ENCODE results near the gene UCK2.

The UCK2 gene

GRCh38 chr1:165915932-165916348 is 88.5 kb downstream of the UCK2 start:
- H3K4me3 ChIP-seq (ENCODE audit: low read depth, low read length): no peak overlapping the region
- no peak for TF ChIP-seq CTCF (IDR thresholded peaks at IDR 0.05; ENCODE audit: low read depth, low read length, missing control alignments)
- in situ Hi-C loops (cut with HindIII; ENCODE audit: low sequenced_read_pairs): no loop called here
- DNase-seq (ENCODE audit: low read depth): no peak

- no peak for DNase-seq (ENCODE audit: low read depth)
- in situ Hi-C loops (cut with HindIII; ENCODE audit: low sequenced_read_pairs): no loop called here
- no peak for TF ChIP-seq CTCF (IDR thresholded peaks at IDR 0.05; ENCODE audit: low read depth, low read length, missing control alignments)
Observed at GRCh38 chr1:165917166-165917565, 89.8 kb downstream of the UCK2 start.

GRCh38 chr1:165924117-165924516 is 96.7 kb downstream of the UCK2 start:
- TF ChIP-seq CTCF (IDR thresholded peaks at IDR 0.05; ENCODE audit: low read depth, low read length, missing control alignments): no peak
- in situ Hi-C loops (cut with HindIII; ENCODE audit: low sequenced_read_pairs): loop anchor here (10.0 kb wide), 1 partner anchor 209 kb away; no protein-coding TSS in a partner anchor
- no peak overlapping the region for H3K4me3 ChIP-seq (ENCODE audit: low read depth, low read length)
- DNase-seq (ENCODE audit: low read depth): no peak

More at GRCh38 chr1:165917166-165917565, 89.8 kb downstream of the UCK2 start:
- H3K4me3 ChIP-seq (ENCODE audit: low read depth, low read length): no peak overlapping the region

GRCh38 chr1:165925498-165926079 is 98.2 kb downstream of the UCK2 start:
- in situ Hi-C loops (cut with HindIII; ENCODE audit: low sequenced_read_pairs): loop anchor here (10.0 kb wide), 1 partner anchor 211 kb away; no protein-coding TSS in a partner anchor

GRCh38 chr1:165927169-165927568 is 99.8 kb downstream of the UCK2 start:
- TF ChIP-seq CTCF (IDR thresholded peaks at IDR 0.05; ENCODE audit: low read depth, low read length, missing control alignments): no peak
- H3K4me3 ChIP-seq (ENCODE audit: low read depth, low read length): no peak overlapping the region
- DNase-seq (ENCODE audit: low read depth): no peak
- in situ Hi-C loops (cut with HindIII; ENCODE audit: low sequenced_read_pairs): loop anchor here (10.0 kb wide), 1 partner anchor 212 kb away; no protein-coding TSS in a partner anchor

More at GRCh38 chr1:165925498-165926079, 98.2 kb downstream of the UCK2 start:
- TF ChIP-seq CTCF (IDR thresholded peaks at IDR 0.05; ENCODE audit: low read depth, low read length, missing control alignments): no peak
- no peak overlapping the region for H3K4me3 ChIP-seq (ENCODE audit: low read depth, low read length)
- no peak for DNase-seq (ENCODE audit: low read depth)

- no peak overlapping the region for H3K4me3 ChIP-seq (ENCODE audit: low read depth, low read length)
- peak; percentile 70 for TF ChIP-seq CTCF (IDR thresholded peaks at IDR 0.05; ENCODE audit: low read depth, low read length, missing control alignments)
- DNase-seq (ENCODE audit: low read depth): peak; percentile 6
- in situ Hi-C loops (cut with HindIII; ENCODE audit: low sequenced_read_pairs): loop anchor here (10.0 kb wide), 1 partner anchor 213 kb away; no protein-coding TSS in a partner anchor
Observed at GRCh38 chr1:165928075-165928731, 100.8 kb downstream of the UCK2 start.
